HG03439 (cell line): Measurements from ENCODE around the gene PHRF1.

Experiments
- ATAC-seq: cut with Tn5 transposase; IDR thresholded peaks from one replicate; pipeline ENCODE4 v1.9.1; 2021; ENCODE audit warnings: mild to moderate bottlenecking, moderate library complexity; ENCODE audit not compliant: unreplicated experiment

The PHRF1 gene

GRCh38 chr11:538431-539051, 37.7 kb upstream of the PHRF1 start:
- no peak for ATAC-seq

GRCh38 chr11:539971-540481, 36.2 kb upstream of the PHRF1 start:
- no peak for ATAC-seq

- no peak for ATAC-seq
Measured at GRCh38 chr11:540583-541432, 35.5 kb upstream of the PHRF1 start.

GRCh38 chr11:541433-541885, 34.8 kb upstream of the PHRF1 start:
- no peak for ATAC-seq

GRCh38 chr11:544817-545166, 31.5 kb upstream of the PHRF1 start:
- ATAC-seq, result no peak

- no peak for ATAC-seq
Measured at GRCh38 chr11:545171-545570, 31.1 kb upstream of the PHRF1 start.

- ATAC-seq, result no peak
Measured at GRCh38 chr11:548700-549603, 27.3 kb upstream of the PHRF1 start.

- ATAC-seq, result no peak
Measured at GRCh38 chr11:550021-550745, 26.1 kb upstream of the PHRF1 start.

- no peak for ATAC-seq
Measured at GRCh38 chr11:550746-551085, 25.6 kb upstream of the PHRF1 start.

- no peak for ATAC-seq
Measured at GRCh38 chr11:551131-551530, 25.1 kb upstream of the PHRF1 start.

- no peak for ATAC-seq
Measured at GRCh38 chr11:551596-551995, 24.7 kb upstream of the PHRF1 start.

- ATAC-seq, result no peak
Measured at GRCh38 chr11:553083-553987, 22.9 kb upstream of the PHRF1 start.

- ATAC-seq, result no peak
Measured at GRCh38 chr11:553988-554340, 22.3 kb upstream of the PHRF1 start.

GRCh38 chr11:554428-555226, 21.6 kb upstream of the PHRF1 start:
- ATAC-seq, result no peak

- no peak for ATAC-seq
Measured at GRCh38 chr11:555227-555779, 21.0 kb upstream of the PHRF1 start.

GRCh38 chr11:555780-556661, 20.2 kb upstream of the PHRF1 start:
- ATAC-seq, result no peak

GRCh38 chr11:556662-557256, 19.5 kb upstream of the PHRF1 start:
- no peak for ATAC-seq
